ENCODE data around the gene MRPL40. TPM values are rescaled to one million over a fixed set of nuclear protein-coding genes. Genes with fewer than 3 reads are reported as not detected.
A peak's percentile ranks its signal among the peaks of the same experiment; 100 is the strongest.

MRPL40 gene
- 44.4 and 50.4 TPM in 2 replicates for total RNA-seq (2014; rRNA removed; shearing (Covaris generic))

DNA sequence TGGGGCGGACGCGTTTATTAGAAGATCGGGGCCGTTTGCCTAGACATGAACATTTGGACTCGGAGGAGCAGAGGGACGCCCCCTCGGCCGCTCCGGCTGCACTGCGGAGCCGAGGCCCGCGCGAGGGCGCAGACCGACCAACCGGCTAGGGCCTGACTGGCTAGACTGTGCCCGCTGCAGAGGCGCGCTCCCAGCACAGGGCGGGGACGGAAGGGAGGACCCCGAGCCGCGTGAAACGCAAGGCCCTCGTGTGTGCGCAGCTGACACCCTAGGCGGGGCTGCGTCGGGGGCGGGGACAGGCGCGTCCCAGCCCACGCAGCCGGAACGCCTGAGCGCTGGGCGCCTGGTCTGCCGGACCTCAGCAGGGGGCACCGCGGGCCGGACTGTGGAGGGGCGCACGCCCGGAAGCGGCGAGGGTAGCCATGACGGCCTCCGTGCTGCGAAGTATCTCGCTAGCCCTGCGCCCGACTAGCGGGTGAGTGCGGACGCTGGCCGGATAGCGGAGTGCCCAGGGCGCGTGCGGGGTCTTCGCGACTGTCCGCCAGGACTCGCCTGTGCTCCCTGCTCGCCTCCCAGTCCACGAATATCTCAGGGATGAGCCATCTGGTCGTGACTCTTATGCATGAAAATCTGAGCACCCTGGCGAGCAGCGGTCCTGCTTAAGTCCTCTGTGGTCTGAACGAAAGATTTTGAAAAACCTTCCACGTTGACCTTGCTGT, at the start of gene MRPL40:
TSS of gene MRPL40 (plus strand) at position 413 of the 719 bp plus-strand sequence. CDS start at position 423, 10 bp downstream.
- DNase-seq (ENCODE audit: low read depth) = peak; percentile 85

- DNase-seq (ENCODE audit: low read depth) = no peak
Measured at GRCh38 chr22:19383292-19383691, 49.1 kb upstream of the MRPL40 start.

DNA sequence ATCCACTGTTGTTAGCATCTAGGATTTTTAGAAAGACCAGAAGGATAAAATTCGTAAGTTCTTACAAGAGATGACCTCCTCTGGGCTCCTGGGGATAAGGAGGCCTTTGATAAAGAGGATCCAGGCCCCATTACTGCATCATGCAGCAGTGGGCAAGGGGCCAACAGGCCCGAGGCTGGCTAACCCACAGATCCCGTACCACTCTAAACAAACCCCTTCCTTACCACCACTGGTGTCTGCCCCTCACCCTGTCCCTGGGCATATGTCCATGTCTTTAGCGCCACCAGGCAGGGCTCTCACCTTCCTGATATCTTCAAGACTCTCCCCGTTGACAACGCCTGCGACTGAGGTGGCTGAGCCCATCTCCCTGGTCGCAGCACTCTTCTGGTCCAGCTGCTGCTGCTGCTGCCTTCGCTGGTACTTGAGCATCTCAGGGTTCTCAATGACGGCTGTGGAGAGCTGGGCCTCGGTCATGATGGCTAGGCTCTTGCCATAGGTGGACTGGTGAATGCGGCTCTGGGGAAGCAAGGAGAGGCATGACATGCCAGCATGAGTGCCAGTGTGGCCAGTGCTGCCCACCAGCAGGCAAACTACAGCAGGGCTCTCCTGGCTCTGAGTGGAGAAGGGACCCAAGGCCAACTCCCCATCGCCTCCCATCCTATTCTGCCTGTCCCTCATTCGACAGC, 47.0 kb upstream of the MRPL40 start:
- DNase-seq (ENCODE audit: low read depth) = no peak

DNA sequence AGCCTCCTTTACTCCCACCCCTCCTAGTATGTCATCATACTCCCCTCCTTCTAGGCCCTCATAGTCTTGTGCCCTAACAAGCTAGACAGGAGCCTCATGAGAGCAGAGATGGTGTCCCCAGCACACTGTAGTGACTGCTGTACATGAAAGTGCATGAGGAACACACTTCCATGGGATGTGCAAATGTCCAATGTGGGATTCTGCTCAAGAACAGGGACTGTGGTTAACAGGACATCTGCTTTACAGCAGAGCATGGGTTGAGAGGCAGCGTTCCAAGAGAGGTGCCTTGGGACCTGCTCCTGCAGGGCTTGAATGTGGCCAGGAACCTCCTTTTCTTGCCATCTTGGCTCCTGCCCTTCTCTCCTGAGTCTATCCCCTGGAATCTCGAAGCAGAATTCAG, 46.1 kb upstream of the MRPL40 start:
- no peak for DNase-seq (ENCODE audit: low read depth)

DNA sequence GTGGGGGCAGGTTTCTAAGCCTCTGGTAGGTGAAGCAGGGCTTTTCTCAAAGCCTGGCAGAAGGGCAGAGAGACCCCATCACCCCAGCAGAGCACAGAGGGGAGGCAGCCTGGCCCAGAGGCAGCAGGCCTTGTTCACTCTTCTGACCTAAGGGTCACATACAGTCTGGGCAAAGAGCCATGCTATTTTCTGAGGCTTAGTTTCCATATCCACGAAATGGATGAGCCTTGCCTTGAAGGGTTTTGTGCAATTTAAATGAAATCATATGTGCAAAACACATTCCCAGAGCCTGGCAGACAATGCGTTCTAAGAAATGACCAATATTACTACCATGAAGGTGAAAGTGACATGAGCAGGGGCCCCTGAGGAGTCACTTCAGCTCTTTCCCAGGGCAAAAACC, 45.3 kb upstream of the MRPL40 start:
- no peak for DNase-seq (ENCODE audit: low read depth)

- no peak for DNase-seq (ENCODE audit: low read depth)
Measured at GRCh38 chr22:19387575-19387974, 44.8 kb upstream of the MRPL40 start.

- DNase-seq (ENCODE audit: low read depth) = no peak
Measured at GRCh38 chr22:19393704-19394103, 38.6 kb upstream of the MRPL40 start.

DNA sequence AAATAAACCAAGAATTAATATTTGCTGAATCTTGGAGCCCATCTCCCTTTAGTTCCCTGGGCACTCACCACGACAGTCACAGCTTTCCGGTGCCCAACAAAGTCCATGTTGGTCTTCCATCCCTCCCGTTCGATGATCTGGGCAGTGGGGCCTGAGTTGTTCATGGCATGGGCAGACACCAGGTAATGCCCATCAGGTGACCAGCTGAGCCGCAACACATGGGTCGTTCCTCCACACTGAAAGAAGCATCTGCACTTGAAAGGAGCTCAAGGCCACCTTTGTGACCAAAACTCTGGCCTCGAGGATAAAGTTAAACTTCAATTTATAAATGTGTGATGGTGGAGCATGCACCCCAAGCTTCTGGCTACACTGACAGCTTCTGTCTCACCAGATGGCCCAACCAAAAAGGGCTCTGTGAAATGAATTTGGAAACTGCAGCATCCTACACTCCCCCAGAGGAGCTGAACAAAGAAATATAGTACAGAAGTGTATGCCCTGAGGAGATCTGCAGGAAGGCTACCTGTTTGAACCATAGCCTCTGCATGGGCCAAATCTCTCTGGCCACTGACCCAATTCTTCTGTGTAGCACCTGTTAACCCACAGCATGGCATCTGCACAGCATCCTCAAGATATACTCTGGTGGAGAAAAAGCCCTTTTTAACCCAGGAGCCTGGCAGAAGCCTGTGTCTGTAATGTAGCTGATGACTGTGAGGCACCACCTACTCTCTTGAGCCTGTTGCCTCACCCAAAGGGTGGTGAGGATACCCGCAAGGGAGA, 37.9 kb upstream of the MRPL40 start:
- DNase-seq (ENCODE audit: low read depth) = no peak

- no peak for DNase-seq (ENCODE audit: low read depth)
Measured at GRCh38 chr22:19395276-19395675, 37.1 kb upstream of the MRPL40 start.

DNA sequence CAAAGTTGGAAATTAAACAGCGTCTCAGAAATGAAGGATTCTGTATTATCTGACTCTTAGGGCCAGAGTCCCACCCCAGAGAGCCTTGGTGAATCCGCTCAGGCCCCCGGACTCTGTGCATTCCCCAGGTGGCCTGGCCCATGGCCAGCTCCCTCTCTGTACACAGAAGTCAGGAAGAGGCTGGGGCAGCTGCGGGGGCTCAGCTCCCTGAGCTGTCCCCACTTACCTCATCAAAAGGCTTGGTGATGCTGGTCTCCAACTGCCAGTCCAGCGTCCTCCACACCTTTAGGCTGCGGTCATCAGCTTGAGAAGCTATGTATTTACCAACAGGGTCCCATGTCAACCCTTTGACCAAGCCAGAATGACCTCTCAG, 35.8 kb upstream of the MRPL40 start:
- no peak for DNase-seq (ENCODE audit: low read depth)

- DNase-seq (ENCODE audit: low read depth) = no peak
Measured at GRCh38 chr22:19396934-19397733, 35.2 kb upstream of the MRPL40 start.

DNA sequence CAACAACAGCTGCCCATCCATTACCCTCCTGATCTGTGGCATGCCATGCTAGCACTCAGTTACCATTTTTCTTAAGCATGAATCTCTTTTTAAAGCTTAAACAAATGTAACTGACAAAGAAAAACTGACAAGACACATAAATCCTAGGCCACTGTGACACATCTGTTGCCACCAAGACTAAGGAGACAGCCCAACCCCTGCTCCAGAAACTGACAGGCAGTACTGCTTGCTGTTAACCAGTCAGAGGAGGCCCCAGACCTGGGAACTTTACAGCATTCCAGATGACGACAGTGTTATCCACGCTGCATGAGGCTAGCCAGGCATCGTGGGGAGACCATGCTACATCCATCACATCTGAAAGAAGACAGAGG, 34.6 kb upstream of the MRPL40 start:
- DNase-seq (ENCODE audit: low read depth) = no peak

DNA sequence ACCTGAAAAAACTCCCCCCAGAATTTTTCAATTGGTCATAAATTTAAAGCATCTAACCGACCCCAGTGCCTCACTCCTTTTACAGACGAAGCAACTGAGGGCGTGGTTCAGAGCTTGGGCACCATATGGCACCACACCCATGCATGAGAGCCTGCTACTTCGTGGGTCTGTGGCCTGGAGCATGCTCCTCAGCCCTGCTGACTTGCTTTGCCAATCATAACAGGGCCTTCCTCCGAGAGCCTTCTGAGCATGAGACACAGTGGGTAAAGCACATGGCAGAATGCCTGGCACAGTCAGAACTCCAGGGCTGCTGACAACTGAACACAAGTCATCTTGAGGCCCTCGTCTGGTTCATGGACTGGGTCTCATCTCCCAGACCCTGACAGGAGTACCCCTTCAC, 34.1 kb upstream of the MRPL40 start:
- no peak for DNase-seq (ENCODE audit: low read depth)

DNA sequence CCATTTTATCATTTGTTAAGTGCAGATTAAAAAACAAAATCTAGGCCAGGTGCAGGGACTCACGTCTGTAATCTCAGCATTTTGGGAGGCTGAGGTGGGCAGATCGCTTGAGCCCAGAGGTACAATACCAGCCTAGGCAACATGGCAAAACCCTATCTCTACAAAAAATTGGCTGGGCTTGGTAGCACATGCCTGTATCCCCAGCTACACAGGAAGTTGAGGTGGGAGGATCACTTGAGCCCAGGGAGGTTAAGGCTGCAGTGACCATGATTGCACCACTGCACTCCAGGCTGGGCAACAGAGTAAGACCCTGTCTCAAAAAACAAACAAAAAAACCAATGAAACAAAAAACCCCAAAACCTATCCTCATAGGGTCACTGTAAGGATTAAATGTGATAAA, 33.7 kb upstream of the MRPL40 start:
- DNase-seq (ENCODE audit: low read depth) = no peak

GRCh38 chr22:19400881-19401280, 31.5 kb upstream of the MRPL40 start:
- no peak for DNase-seq (ENCODE audit: low read depth)

DNA sequence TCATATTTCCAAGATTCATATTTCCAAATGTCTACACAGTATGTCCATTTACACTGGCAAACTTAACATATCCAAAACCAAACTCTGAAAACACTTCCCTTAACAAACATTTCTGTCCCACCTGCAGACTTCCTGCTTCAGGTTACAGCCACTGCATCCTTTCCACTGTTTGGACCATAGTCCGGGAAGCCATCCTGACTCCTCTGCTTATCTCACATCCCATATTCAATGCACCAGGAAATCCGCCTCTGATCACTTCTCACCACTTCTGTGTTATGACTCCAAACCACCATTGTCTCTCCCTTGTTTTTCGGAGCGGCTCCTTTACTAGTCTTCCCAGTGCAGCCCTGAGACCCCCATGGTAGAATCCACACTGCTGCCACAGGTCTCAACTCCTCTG, 30.9 kb upstream of the MRPL40 start:
- DNase-seq (ENCODE audit: low read depth) = no peak

DNA sequence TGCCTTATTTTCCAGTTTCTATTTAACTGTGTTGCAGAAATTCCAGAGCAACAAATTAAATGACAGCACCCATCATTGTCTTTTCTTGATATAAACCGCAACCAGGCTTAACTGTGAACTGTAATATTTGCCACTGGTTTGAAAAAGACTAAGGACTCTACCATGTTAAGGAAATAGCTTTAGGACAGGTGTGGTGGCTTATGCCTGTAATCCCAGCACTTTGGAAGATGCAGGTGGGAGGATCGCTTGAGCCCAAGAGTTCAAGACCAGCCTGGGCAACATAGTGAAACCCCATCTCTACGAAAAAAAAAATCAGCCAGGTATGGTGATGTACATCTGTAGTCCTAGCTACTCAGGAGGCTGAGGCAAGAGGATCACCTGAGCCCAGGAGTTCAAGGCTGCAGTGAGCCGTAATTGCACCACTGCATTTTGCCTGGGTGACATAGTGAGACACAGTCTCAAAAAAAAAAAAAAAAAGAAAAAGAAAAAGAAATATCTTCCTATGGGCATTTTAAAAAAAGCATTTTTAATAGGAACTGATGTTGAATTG, 29.6 kb upstream of the MRPL40 start:
- DNase-seq (ENCODE audit: low read depth) = no peak

GRCh38 chr22:19404676-19405075, 27.7 kb upstream of the MRPL40 start:
- no peak for DNase-seq (ENCODE audit: low read depth)

DNA sequence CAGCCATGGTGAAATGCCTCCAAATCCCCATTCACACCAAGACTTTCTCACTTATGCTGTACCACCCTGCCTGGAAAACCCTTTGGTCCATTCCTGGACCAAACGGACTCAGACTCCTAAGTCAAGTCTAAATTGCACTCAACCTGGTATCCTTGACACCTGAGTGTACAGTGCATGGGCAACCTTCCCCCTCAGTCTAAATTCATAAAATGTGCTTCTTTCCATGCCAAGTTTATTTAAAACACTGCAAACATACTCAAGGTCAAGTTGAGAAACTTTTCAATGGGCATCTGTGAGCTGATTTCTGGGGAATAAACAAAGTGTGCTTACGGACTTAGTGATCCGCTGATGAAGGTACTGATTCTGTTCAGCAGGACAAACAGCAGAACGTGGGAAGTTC, 27.2 kb upstream of the MRPL40 start:
- no peak for DNase-seq (ENCODE audit: low read depth)

- DNase-seq (ENCODE audit: low read depth) = no peak
Measured at GRCh38 chr22:19405652-19406051, 26.7 kb upstream of the MRPL40 start.

DNA sequence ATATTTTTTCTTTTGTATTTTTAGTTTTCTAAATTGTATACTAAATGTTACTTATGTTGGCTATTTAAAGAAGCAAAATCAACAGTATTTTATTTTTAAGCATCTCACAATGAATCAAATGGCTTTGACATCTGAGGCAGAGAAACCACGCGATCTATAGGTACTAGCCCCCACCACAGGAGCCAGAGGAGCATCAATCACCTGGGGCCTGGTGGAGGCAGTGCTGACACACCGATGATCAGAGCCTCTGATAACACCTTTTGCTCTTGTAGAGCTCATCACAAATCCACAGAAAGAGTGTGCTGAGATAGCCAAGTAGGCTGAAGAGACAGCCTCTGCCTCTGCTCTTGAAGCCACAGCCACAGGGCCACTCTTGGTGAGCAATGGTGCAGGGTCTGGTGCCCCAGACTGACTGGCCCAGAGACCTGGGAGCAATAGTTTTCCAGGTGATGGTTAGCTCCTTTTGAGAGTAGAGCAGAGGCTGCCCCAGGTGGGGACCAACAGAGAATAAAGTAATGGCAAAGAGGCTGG, 26.0 kb upstream of the MRPL40 start:
- DNase-seq (ENCODE audit: low read depth) = no peak

Measured in M059J (cell line).